Body of pancreas (tissue), 4 donors: ENCODE measurements around the gene ZBTB20. TPM values are rescaled to one million over a fixed set of nuclear protein-coding genes. Genes with fewer than 3 reads are reported as not detected.
"Not testable (repeated sequence)": the region's sequence is repeated elsewhere in the genome, so short reads cannot be mapped to it uniquely, and the experiment has no call there.

Experiments
- ATAC-seq: fragments of 150-250 bp; one replicate; pipeline ENCODE4 v1.9.1; 2016
- DNase-seq, 4 donors: peaks; one replicate each; pipeline ENCODE4 v3.0.0-alpha.2; 2019
- H3K27ac ChIP-seq, 4 donors: fragments of 200-600 bp; sonication (generic); 1 replicate in 3 of 4; 2 replicates in 1 of 4; pipeline versions ENCODE4 v1.5.1 to v1.6.1; 2016 to 2019; ENCODE audit warnings: mild to moderate bottlenecking in 1 of 4, mixed read lengths in 1 of 4, moderate library complexity in 1 of 4
- H3K27me3 ChIP-seq, 2 donors: fragments of 200-600 bp; sonication (generic); one replicate each; pipeline ENCODE4 v1.6.0; 2016; ENCODE audit warnings: mild to moderate bottlenecking in 1 of 2
- H3K36me3 ChIP-seq, 2 donors: fragments of 200-600 bp; sonication (generic); replicated peaks in 1 of 2; 2 replicates each; pipeline ENCODE4 v1.5.1; 2016; ENCODE audit warnings: low read depth in 2 of 2; ENCODE audit not compliant: insufficient read depth in 1 of 2
- H3K4me1 ChIP-seq: fragments of 200-600 bp; sonication (generic); one replicate; pipeline ENCODE4 v1.6.0; 2016
- H3K4me3 ChIP-seq, 2 donors: fragments of 200-600 bp; sonication (generic); 1 replicate in 1 of 2; 2 replicates in 1 of 2; pipeline ENCODE4 v1.5.1; 2016 to 2019
- H3K9me3 ChIP-seq, 3 donors: fragments of 200-600 bp; sonication (generic); 1 replicate in 2 of 3; 2 replicates in 1 of 3; pipeline ENCODE4 v1.5.1; 2016
- POLR2A ChIP-seq, 3 donors: fragments of 450-650 bp; IDR thresholded peaks; one replicate each; pipeline ENCODE4 v1.6.1; 2016; ENCODE audit warnings: antibody characterized with exemption in 3 of 3, mild to moderate bottlenecking in 2 of 3
- WGBS, 2 donors: methylation state at CpG; one replicate each; pipeline ENCODE4 v1.1.5; 2017; 5-methylcytosine and 5-hydroxymethylcytosine counted together
- intact Hi-C: fragments of 100-400 bp; cut with DNase I; formaldehyde crosslinking; loops from one replicate; pipeline ENCODE4 v1.15.1; 2023
- total RNA-seq, 2 donors: library from RNA; depleted of rRNA; stranded (reverse); fragments of >200 nt; gene quantifications; one replicate each; pipeline ENCODE4 v1.1.0, GENCODE V29; 2016
- TF ChIP-seq, protein P1 (sequence below), 7 experiments: fragments of 450-650 bp in 4 of 7; fragments of 200-600 bp in 3 of 7; sonication (generic) in 3 of 7; IDR thresholded peaks; one replicate each; pipeline ENCODE4 v1.5.1; 2016 to 2019; ENCODE audit warnings: antibody characterized with exemption in 7 of 7

The ZBTB20 gene
- total RNA-seq, 2 donors from 2014 or later, result 48.3 to 77.1 TPM

DNA sequence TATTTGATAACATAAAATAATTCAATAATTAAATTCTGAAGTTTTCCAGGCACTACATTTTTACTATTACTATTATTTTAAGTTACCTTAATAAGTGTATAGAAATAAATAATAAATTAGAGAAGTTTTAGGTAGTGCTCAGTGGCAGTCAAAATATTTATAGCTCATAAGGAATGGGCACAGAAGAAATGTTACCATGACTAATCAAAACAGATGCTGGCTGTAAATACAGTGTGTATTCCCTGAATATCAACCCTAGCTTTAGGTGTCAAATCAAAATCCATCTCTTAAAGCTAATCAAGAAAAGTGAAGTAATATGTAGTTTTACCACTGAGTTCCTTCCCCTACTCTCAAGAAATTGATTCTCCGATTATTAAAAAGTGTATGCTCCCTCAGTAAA, 35.5 kb downstream of the ZBTB20 start:
- 96 to 97% methylated on average over 1 of the region's 1 CpG for WGBS, 2 donors
- H3K27me3 ChIP-seq, result no peaks in the 10 kb centered on the region
- no peak overlapping the region for H3K4me3 ChIP-seq
- H3K27ac ChIP-seq, result no peak overlapping the region
- H3K36me3 ChIP-seq, result no peaks in the 10 kb centered on the region
- H3K4me1 ChIP-seq, result peaks cover 10% of the 10 kb centered on the region
- ATAC-seq, result no peak
- no peak for DNase-seq
- TF ChIP-seq, protein P1, sequence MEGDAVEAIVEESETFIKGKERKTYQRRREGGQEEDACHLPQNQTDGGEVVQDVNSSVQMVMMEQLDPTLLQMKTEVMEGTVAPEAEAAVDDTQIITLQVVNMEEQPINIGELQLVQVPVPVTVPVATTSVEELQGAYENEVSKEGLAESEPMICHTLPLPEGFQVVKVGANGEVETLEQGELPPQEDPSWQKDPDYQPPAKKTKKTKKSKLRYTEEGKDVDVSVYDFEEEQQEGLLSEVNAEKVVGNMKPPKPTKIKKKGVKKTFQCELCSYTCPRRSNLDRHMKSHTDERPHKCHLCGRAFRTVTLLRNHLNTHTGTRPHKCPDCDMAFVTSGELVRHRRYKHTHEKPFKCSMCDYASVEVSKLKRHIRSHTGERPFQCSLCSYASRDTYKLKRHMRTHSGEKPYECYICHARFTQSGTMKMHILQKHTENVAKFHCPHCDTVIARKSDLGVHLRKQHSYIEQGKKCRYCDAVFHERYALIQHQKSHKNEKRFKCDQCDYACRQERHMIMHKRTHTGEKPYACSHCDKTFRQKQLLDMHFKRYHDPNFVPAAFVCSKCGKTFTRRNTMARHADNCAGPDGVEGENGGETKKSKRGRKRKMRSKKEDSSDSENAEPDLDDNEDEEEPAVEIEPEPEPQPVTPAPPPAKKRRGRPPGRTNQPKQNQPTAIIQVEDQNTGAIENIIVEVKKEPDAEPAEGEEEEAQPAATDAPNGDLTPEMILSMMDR (IDR thresholded peaks at IDR 0.05), result no peak
- no peak for TF ChIP-seq POLR2A (IDR thresholded peaks at IDR 0.05)
- no peaks in the 10 kb centered on the region for H3K9me3 ChIP-seq
- intact Hi-C loops, result no loop called here

DNA sequence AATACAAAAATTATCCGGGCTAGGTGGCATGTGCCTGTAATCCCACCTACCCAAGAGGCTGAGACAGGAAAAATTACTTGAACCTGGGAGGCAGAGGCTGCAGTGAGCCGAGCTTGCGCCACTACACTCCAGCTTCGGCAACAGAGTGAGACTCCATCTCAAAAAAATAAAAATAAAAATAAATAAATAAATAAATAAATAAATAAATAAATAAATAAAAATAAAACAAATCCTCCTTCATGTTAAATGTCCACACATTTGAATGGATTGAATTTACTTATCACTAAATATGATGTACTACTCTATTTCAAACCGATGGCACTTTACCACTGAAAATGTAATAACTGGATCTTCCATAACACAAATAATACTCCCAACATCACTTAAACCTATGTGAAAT, 36.3 kb downstream of the ZBTB20 start:
- intact Hi-C loops, result no loop called here
- Histone ChIP-seq H3K4me1 (peaks cover 10% of the 10 kb centered on the region), H3K27me3 (no peaks in the 10 kb centered on the region), H3K36me3 (no peaks in the 10 kb centered on the region), H3K9me3 (no peaks in the 10 kb centered on the region), H3K4me3 (no peak overlapping the region), H3K27ac (no peak overlapping the region)
- ATAC-seq, result no peak
- no peak for DNase-seq
- TF ChIP-seq POLR2A (IDR thresholded peaks at IDR 0.05), result no peak
- TF ChIP-seq, protein P1 (IDR thresholded peaks at IDR 0.05), result no peak
- WGBS, 2 donors, result 96 to 97% methylated on average over 5 of the region's 5 CpGs

DNA sequence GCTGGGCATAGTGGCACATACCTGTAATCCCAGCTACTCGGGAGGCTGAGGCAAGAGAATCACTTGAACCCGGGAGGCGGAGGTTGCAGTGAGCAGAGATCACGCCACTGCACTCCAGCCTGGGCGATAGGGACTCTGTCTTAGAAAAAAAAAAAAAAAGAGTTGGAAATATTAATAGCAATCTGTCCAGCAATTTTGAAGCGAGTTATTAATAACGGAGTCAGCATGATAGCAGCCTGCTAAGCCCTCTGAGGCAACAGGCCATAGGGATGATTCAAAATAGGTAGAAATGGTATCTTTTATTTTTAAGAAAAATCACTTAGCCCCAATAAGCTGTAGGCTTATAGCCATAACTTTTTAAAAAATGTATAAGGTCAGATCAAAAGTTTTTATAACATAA, 37.0 kb downstream of the ZBTB20 start:
- DNase-seq, H3K36me3 ChIP-seq, H3K4me1 ChIP-seq, H3K4me3 ChIP-seq, H3K9me3 ChIP-seq, H3K27ac ChIP-seq, H3K27me3 ChIP-seq, intact Hi-C loops, ATAC-seq: not testable (repeated sequence)
- 92 to 95% methylated on average over 7 of the region's 7 CpGs for WGBS, 2 donors

DNA sequence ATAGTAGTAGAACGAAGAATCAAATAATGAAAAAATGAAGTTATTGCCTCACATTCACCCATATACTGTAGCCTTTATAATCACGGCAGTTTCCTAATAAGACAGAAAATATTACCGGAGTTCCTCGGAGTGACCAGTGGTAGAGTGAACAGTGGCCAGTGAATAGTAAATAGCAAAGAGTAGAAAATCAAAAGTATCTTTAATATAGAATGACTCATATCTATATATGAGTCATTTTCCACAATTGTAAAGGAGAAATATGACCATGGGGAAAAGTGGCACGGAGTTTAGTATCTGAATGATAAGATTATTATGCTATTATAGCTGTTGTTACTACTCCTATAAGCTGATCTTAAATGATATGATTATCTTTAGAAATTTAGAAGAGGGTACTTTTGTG, 38.5 kb downstream of the ZBTB20 start:
- H3K27ac ChIP-seq, result no peak overlapping the region
- TF ChIP-seq POLR2A (IDR thresholded peaks at IDR 0.05), result no peak
- TF ChIP-seq, protein P1 (IDR thresholded peaks at IDR 0.05), result no peak
- 79 to 84% methylated on average over 5 of the region's 5 CpGs for WGBS, 2 donors

DNA sequence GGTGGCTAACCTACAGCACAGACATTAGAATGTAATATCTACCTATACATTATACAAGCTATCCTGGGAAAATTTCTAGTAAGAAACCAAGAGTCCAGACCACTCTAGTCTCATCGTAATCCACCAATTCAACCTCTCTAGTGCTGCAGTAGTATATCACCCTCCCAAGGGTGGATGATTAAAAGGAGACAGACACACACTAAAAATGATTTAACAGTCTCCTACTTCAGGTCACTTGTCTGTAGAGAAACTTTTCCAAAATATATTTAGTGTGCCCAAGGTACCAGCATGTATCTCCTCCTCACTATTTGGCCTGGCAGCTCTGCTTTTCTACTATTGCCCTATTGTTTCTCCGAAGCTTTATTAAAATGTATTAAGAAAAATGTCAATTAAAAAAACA, 45.0 kb downstream of the ZBTB20 start:
- Histone ChIP-seq H3K4me1 (peaks cover 18% of the 10 kb centered on the region), H3K27ac (no peak overlapping the region), H3K9me3 (no peaks in the 10 kb centered on the region), H3K4me3 (no peak overlapping the region), H3K36me3 (no peaks in the 10 kb centered on the region), H3K27me3 (no peaks in the 10 kb centered on the region)
- no peak for TF ChIP-seq POLR2A (IDR thresholded peaks at IDR 0.05)
- TF ChIP-seq, protein P1 (IDR thresholded peaks at IDR 0.05), result no peak
- intact Hi-C loops, result no loop called here
- DNase-seq, result no peak
- 93 to 94% methylated on average over 2 of the region's 2 CpGs for WGBS, 2 donors
- ATAC-seq, result no peak

More for the DNA sequence above, 38.5 kb downstream of the ZBTB20 start:
- H3K9me3 ChIP-seq, result no peaks in the 10 kb centered on the region
- H3K36me3 ChIP-seq, result no peaks in the 10 kb centered on the region
- DNase-seq (no peak), ATAC-seq (no peak)
- H3K4me1 ChIP-seq, result peaks cover 4% of the 10 kb centered on the region
- no peak overlapping the region for H3K4me3 ChIP-seq
- H3K27me3 ChIP-seq, result no peaks in the 10 kb centered on the region
- intact Hi-C loops, result no loop called here
